NCI-H82 (cell line): ENCODE measurements around the gene SMPDL3A.

Experiments
- DNase-seq: peaks from one replicate; lab custom pipeline; 2025; lab: John Stamatoyannopoulos, UW

The SMPDL3A gene

GRCh38 chr6:122778302-122778701 lies 10.8 kb upstream of the SMPDL3A start:
- DNase-seq = no peak

- no peak for DNase-seq
Measured at GRCh38 chr6:122778985-122779661, 9.9 kb upstream of the SMPDL3A start.

GRCh38 chr6:122779667-122780066 lies 9.4 kb upstream of the SMPDL3A start, which contains the start of gene FABP7:
Gene FABP7, plus strand, starts transcription at chr6:122779716. Its CDS starts 79 bp downstream, at chr6:122779795.
- DNase-seq = no peak

GRCh38 chr6:122780114-122780513 lies 8.9 kb upstream of the SMPDL3A start:
- no peak for DNase-seq

- DNase-seq = no peak
Measured at GRCh38 chr6:122781716-122782115, 7.3 kb upstream of the SMPDL3A start.

GRCh38 chr6:122783401-122783800 lies 5.7 kb upstream of the SMPDL3A start:
- DNase-seq = no peak

GRCh38 chr6:122785891-122786290 lies 3.2 kb upstream of the SMPDL3A start:
- DNase-seq = no peak

- DNase-seq = no peak
Measured at GRCh38 chr6:122787721-122788120, 1.3 kb upstream of the SMPDL3A start.

- no peak for DNase-seq
Measured at GRCh38 chr6:122788208-122788607, 850 bp upstream of the SMPDL3A start.

GRCh38 chr6:122788663-122789181 lies 336 bp upstream of the SMPDL3A start:
- DNase-seq = peak; percentile 43

GRCh38 chr6:122790028-122790422 lies 967 bp downstream of the SMPDL3A start:
- peak; percentile 75 for DNase-seq

- DNase-seq = peak; percentile 30
Measured at GRCh38 chr6:122790423-122791309, 1.6 kb downstream of the SMPDL3A start.

- peak; percentile 15 for DNase-seq
Measured at GRCh38 chr6:122791310-122791679, 2.2 kb downstream of the SMPDL3A start.

- DNase-seq = no peak
Measured at GRCh38 chr6:122792766-122793165, 3.7 kb downstream of the SMPDL3A start.

- no peak for DNase-seq
Measured at GRCh38 chr6:122797537-122797936, 8.5 kb downstream of the SMPDL3A start.

- no peak for DNase-seq
Measured at GRCh38 chr6:122798099-122798641, 9.1 kb downstream of the SMPDL3A start.

- no peak for DNase-seq
Measured at GRCh38 chr6:122799140-122799745, 10.2 kb downstream of the SMPDL3A start.

GRCh38 chr6:122799916-122800686 lies 11.0 kb downstream of the SMPDL3A start:
- peak; percentile 30 for DNase-seq

GRCh38 chr6:122800906-122801305 lies 11.8 kb downstream of the SMPDL3A start:
- DNase-seq = no peak

GRCh38 chr6:122801397-122801796 lies 12.3 kb downstream of the SMPDL3A start:
- DNase-seq = no peak

- no peak for DNase-seq
Measured at GRCh38 chr6:122803171-122803661, 14.2 kb downstream of the SMPDL3A start.
